Vagina (tissue), 2 donors: ENCODE data around the gene CBFA2T2.

Source experiments
- POLR2A ChIP-seq, 2 donors: fragments of 450-650 bp; IDR thresholded peaks; one replicate each; pipeline ENCODE4 v1.6.1; 2017; ENCODE audit warnings: antibody characterized with exemption in 2 of 2, mild to moderate bottlenecking in 2 of 2, moderate library complexity in 2 of 2
- POLR2AphosphoS5 ChIP-seq, 2 donors: sonication (generic); formaldehyde crosslinking; IDR thresholded peaks; one replicate each; pipeline ENCODE4 v1.9.0; 2017; ENCODE audit warnings: antibody characterized with exemption in 2 of 2, mild to moderate bottlenecking in 2 of 2, low read depth in 1 of 2; ENCODE audit not compliant: insufficient read depth in 1 of 2
- TF ChIP-seq, protein P1 (sequence below), 3 experiments: fragments of 450-650 bp in 2 of 3; fragments of 200-600 bp in 1 of 3; sonication (generic) in 1 of 3; IDR thresholded peaks; one replicate each; pipeline ENCODE4 v1.5.1; 2017 to 2019; ENCODE audit warnings: antibody characterized with exemption in 3 of 3, mild to moderate bottlenecking in 2 of 3, moderate library complexity in 2 of 3

DNA sequence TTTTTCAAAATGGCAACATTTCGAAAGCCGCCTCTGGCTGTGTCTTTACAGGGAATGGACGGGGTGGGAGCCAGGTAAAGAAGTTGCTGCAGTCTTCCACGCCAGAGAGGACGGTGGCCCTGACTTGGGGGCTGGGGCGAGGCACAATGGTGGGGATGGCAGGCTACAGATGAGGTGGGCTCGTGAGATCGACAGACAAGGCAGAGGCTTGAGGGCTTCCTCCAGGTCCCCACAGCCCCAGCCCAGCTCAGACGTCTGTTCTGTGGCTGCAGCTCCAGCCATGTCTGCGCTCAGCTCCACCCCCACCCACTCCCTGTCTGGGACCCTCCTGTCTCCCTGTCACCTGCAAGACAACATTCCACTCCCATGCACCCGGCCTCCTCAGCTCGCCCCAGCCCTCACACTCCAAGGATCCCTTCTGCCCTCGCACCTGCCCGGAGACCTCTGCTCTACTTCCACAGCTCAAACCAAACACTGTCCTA, 164.8 kb downstream of the CBFA2T2 start:
- TF ChIP-seq, protein P1, sequence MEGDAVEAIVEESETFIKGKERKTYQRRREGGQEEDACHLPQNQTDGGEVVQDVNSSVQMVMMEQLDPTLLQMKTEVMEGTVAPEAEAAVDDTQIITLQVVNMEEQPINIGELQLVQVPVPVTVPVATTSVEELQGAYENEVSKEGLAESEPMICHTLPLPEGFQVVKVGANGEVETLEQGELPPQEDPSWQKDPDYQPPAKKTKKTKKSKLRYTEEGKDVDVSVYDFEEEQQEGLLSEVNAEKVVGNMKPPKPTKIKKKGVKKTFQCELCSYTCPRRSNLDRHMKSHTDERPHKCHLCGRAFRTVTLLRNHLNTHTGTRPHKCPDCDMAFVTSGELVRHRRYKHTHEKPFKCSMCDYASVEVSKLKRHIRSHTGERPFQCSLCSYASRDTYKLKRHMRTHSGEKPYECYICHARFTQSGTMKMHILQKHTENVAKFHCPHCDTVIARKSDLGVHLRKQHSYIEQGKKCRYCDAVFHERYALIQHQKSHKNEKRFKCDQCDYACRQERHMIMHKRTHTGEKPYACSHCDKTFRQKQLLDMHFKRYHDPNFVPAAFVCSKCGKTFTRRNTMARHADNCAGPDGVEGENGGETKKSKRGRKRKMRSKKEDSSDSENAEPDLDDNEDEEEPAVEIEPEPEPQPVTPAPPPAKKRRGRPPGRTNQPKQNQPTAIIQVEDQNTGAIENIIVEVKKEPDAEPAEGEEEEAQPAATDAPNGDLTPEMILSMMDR (IDR thresholded peaks at IDR 0.05), result no peak
- TF ChIP-seq POLR2A (IDR thresholded peaks at IDR 0.05), result no peak
- no peak for TF ChIP-seq POLR2AphosphoS5 (IDR thresholded peaks at IDR 0.05; ENCODE audit: insufficient read depth in 1 of 2, low read depth in 1 of 2)
